Uterus (tissue), 4 donors: ENCODE results near the gene UBE2Q1. TPM values are rescaled to one million over a fixed set of nuclear protein-coding genes. Genes with fewer than 3 reads are reported as not detected.

Experiments used
- DNase-seq, 2 donors: peaks; one replicate each; pipeline ENCODE4 v3.0.0-alpha.2; 2019 to 2020
- H3K27ac ChIP-seq, 2 donors: fragments of 200-600 bp; sonication (generic); 1 replicate in 1 of 2; 2 replicates in 1 of 2; pipeline ENCODE4 v1.5.1; 2016 to 2018
- H3K27me3 ChIP-seq, 2 donors: fragments of 200-600 bp; sonication (generic); one replicate each; pipeline ENCODE4 v1.5.1; 2018 to 2019; ENCODE audit warnings: control low read depth in 1 of 2
- H3K36me3 ChIP-seq, 2 donors: fragments of 200-600 bp; sonication (generic); one replicate each; pipeline ENCODE4 v1.5.1; 2019; ENCODE audit warnings: control low read depth in 1 of 2
- H3K4me1 ChIP-seq, 2 donors: fragments of 200-600 bp; sonication (generic); one replicate each; pipeline ENCODE4 v1.5.1; 2018 to 2019; ENCODE audit warnings: control low read depth in 1 of 2
- H3K4me3 ChIP-seq, 2 donors: fragments of 200-600 bp; sonication (generic); 1 replicate in 1 of 2; 2 replicates in 1 of 2; pipeline ENCODE4 v1.5.1; 2018 to 2019; ENCODE audit warnings: mild to moderate bottlenecking in 1 of 2
- H3K9me3 ChIP-seq, 2 donors: fragments of 200-600 bp; sonication (generic); one replicate each; pipeline ENCODE4 v1.5.1; 2019; ENCODE audit warnings: control low read depth in 1 of 2
- POLR2A ChIP-seq, 2 donors: fragments of 450-650 bp; IDR thresholded peaks; one replicate each; pipeline ENCODE4 v1.6.1; 2016; ENCODE audit warnings: antibody characterized with exemption in 2 of 2, mild to moderate bottlenecking in 1 of 2, moderate library complexity in 1 of 2
- intact Hi-C: fragments of 100-400 bp; cut with DNase I; formaldehyde crosslinking; loops from one replicate; pipeline ENCODE4 v1.15.1; 2023; ENCODE audit warnings: low total_unique reads
- total RNA-seq, 4 donors: library from RNA; depleted of rRNA in 3 of 4; stranded (reverse); fragments of >200 nt in 3 of 4; gene quantifications; one replicate each; pipeline versions ENCODE4 v1.1.0 to v1.2.4, GENCODE V29; 2014 to 2023
- TF ChIP-seq, protein P1 (sequence below), 4 experiments: fragments of 200-600 bp in 2 of 4; fragments of 450-650 bp in 2 of 4; sonication (generic) in 2 of 4; IDR thresholded peaks; one replicate each; pipeline ENCODE4 v1.5.1; 2016 to 2019; ENCODE audit warnings: antibody characterized with exemption in 4 of 4, mild to moderate bottlenecking in 2 of 4, moderate library complexity in 1 of 4
- donor health status: DM: yes; HTN: yes; CAD: no.

The UBE2Q1 gene
- total RNA-seq, 4 donors from 2014 or later, result 5.4 to 69.7 (median 28.4) TPM

DNA sequence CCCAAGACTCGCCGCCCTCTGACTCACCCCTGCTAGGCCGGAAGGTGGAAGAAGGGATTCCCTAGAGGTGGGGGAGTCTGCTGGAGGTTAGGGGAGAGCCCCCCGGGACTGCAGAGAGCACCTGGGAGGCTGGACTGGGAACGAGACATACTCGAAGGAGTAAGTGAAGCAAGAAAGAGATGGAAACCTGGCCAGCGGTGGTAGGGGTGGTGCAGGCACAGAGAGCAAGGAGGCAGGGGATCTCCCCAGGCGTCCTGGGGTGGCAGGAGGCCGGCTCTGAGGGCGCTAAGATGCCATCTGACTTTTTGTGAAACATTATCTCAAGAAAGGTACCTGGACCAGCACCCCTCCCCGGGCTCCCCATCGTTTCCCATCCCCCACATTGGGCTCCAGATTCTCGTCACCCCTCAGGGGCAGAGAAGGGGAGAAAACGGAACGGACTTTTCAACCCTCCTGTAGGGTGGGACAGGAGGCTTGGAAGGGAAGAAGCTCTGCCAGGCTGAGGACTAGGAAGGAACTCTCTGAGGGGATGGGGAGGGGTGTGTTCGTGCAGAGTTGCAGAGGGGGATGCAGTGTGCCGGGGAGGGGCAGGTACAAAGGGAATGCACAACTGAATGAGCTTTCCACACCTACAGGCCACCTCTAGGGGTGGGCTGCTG is 9.8 kb upstream of the UBE2Q1 start:
- Histone ChIP-seq H3K9me3 (no peaks in the 10 kb centered on the region), H3K27ac (no peak overlapping the region), H3K4me3 (no peak overlapping the region), H3K27me3 (no peaks in the 10 kb centered on the region), H3K36me3 (no peaks in the 10 kb centered on the region), H3K4me1 (peaks cover 0 to 8% of the 10 kb centered on the region in 2 donors)
- no peak for TF ChIP-seq POLR2A (IDR thresholded peaks at IDR 0.05)
- TF ChIP-seq, protein P1, sequence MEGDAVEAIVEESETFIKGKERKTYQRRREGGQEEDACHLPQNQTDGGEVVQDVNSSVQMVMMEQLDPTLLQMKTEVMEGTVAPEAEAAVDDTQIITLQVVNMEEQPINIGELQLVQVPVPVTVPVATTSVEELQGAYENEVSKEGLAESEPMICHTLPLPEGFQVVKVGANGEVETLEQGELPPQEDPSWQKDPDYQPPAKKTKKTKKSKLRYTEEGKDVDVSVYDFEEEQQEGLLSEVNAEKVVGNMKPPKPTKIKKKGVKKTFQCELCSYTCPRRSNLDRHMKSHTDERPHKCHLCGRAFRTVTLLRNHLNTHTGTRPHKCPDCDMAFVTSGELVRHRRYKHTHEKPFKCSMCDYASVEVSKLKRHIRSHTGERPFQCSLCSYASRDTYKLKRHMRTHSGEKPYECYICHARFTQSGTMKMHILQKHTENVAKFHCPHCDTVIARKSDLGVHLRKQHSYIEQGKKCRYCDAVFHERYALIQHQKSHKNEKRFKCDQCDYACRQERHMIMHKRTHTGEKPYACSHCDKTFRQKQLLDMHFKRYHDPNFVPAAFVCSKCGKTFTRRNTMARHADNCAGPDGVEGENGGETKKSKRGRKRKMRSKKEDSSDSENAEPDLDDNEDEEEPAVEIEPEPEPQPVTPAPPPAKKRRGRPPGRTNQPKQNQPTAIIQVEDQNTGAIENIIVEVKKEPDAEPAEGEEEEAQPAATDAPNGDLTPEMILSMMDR (IDR thresholded peaks at IDR 0.05), result no peak
- no peak for DNase-seq
- intact Hi-C loops, result no loop called here

DNA sequence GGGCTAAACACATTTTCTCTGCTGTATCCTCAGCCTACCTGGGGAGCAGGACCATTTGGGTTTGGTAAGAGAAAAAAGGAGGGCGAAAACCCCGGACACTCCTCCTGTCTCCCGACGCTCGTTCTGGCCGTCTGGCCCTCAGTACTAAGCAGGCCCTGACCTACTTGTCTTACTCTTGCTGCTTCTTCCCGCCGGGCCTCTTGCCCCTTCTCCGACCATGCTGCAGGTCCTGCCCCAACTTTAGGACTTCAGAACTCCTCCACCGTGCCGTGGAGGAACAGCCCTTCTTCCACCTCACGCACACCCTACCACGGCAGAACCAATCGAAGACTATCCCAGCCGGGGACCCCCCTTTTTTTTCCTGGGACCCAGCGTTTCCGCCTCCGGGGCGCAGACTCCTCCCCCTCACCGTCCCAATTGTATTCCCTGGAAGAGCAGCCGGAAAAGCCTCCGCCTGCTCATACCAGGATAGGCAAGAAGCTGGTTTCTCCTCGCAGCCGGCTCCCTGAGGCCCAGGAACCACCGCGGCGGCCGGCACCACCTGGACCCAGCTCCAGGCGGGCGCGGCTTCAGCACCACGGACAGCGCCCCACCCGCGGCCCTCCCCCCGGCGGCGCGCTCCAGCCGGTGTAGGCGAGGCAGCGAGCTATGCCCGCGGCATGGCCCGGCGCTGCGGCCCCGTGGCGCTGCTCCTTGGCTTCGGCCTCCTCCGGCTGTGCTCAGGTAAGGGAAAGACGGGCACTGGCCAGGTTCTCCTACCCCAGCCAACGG is 9.1 kb upstream of the UBE2Q1 start, which contains the start of gene CHRNB2:
Gene CHRNB2 (plus strand): TSS at position 393 of the 771 bp plus-strand sequence. CDS start 267 bp downstream, at position 660.
- H3K27me3 ChIP-seq, result no peaks in the 10 kb centered on the region
- peaks cover 0 to 8% of the 10 kb centered on the region in 2 donors for H3K4me1 ChIP-seq
- DNase-seq, result peak; percentile 36 to 69
- intact Hi-C loops, result no loop called here
- H3K36me3 ChIP-seq, result no peaks in the 10 kb centered on the region
- TF ChIP-seq POLR2A (IDR thresholded peaks at IDR 0.05), result no peak
- TF ChIP-seq, protein P1 (IDR thresholded peaks at IDR 0.05), result peak in 1 of 4 experiments; percentile 18
- H3K27ac ChIP-seq, result no peak within 1 kb of the TSS
- H3K9me3 ChIP-seq, result no peaks in the 10 kb centered on the region
- H3K4me3 ChIP-seq, result no peak within 1 kb of the TSS

DNA sequence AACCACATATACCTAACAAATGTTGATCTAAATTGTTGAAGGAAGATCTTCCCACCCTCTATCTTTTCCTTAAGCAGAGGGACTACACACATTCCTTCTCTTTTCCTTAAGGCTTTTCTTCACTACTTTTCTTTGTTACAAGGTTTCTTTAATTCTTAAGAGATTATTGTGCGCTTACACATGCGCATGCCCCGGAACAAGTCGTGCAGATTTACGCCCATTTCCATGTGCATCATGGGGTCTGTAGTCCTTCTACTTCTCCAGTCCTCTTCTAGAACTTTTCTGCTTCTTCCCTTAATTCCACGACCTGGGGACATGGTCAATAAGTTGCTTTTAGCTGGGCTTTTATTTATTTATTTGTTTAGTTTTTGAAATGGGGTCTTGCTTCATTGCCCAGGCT is 7.4 kb upstream of the UBE2Q1 start:
- intact Hi-C loops, result no loop called here
- H3K27ac ChIP-seq, result no peak overlapping the region
- no peak for DNase-seq
- H3K36me3 ChIP-seq, result no peaks in the 10 kb centered on the region
- H3K9me3 ChIP-seq, result no peaks in the 10 kb centered on the region
- H3K4me1 ChIP-seq, result peaks cover 0 to 8% of the 10 kb centered on the region in 2 donors
- H3K4me3 ChIP-seq, result no peak overlapping the region
- H3K27me3 ChIP-seq, result no peaks in the 10 kb centered on the region
- TF ChIP-seq, protein P1 (IDR thresholded peaks at IDR 0.05), result no peak
- no peak for TF ChIP-seq POLR2A (IDR thresholded peaks at IDR 0.05)

DNA sequence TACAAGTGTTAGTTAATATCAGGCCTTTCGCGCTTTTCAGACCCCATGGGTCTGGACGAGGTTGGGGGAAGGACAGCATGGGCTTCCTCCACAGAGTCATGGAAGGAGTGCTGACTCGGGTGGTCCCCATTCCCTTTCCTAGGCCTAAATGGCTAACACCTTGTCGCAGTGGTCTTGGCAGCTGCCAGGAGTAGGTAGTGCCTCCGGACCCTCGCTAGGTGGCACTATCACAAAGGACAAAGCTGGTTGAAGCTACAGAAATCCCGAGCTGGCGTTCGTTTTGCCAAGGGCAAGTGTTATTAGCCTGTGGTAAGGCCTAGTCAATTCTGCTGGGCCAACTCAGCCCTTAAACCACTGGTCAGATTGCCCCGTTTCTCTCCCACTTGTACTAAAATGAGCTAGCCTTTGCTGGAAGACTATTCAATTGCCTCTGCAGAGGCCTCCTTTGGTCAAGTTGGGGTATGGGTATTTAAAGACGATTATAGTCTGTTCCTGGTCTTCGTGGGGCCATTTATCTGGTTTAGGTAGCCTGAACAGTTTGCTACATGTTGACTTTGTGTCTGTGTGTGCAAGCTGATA is 1.1 kb upstream of the UBE2Q1 start:
- no peaks in the 10 kb centered on the region for H3K9me3 ChIP-seq
- peak; percentile 84 to 88 for DNase-seq
- intact Hi-C loops, result no loop called here
- TF ChIP-seq, protein P1 (IDR thresholded peaks at IDR 0.05), result peak; percentile 88 to 95 (median 93)
- no peak for TF ChIP-seq POLR2A (IDR thresholded peaks at IDR 0.05)
- no peaks in the 10 kb centered on the region for H3K27me3 ChIP-seq
- H3K27ac ChIP-seq, result peak overlapping the region; percentile 89 to 91
- H3K4me3 ChIP-seq, result peak overlapping the region; percentile 51 to 81
- H3K4me1 ChIP-seq, result peaks cover 0 to 10% of the 10 kb centered on the region in 2 donors
- no peaks in the 10 kb centered on the region for H3K36me3 ChIP-seq
